A549 treated with CpdA at 1 μM for 4 hours (cell line): ENCODE measurements around the gene POLDIP2. TPM values are rescaled to one million over a fixed set of nuclear protein-coding genes. Genes with fewer than 3 reads are reported as not detected.

Experiments
- total RNA-seq: library from RNA; stranded (reverse); fragments of 200-300 nt; extraction: Qiagen RNA extraction; gene quantifications from 5 replicates; pipeline ENCODE4 v1.2.3, GENCODE V29; 2022; ENCODE audit warnings: low read depth

POLDIP2 gene
- total RNA-seq, result 132 to 168 TPM (median 161 TPM) in 5 replicates

DNA sequence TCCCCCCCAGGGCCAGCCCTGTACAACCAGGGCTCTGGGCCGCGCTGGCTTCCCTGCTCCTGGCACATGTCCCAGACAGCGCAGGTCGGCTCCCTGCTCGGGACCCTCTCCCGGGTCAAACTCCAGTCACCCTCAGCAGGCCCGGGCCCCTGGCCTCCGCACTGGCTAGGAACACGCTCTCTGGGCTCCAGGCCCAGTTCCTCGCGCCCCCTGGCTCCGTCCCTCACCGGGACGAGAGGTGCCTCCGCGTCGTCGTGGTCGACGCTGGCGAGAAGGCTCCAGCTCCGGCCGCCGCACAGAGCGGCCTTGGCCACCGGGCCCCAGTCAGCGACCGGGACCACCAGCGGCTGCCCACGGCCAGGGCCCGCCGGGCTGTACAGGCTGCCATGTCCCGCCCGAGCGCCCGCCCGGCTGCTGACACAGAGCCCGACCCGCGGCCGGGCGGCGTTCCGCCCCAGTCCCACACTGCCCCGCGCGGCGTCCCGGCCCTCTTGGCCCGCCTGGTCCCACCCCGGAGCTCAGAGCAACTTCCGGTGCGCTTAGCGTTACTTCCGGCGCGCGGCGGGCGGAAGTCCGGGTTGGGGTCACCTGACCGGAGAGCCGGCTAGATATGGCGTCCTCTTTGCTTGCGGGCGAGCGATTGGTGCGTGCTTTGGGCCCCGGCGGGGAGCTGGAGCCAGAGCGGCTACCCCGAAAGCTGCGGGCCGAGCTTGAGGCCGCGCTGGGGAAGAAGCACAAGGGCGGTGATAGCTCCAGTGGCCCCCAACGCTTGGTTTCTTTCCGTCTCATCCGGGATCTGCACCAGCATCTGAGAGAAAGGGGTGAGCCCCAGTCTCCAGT is at the start of gene POLDIP2:
POLDIP2 (minus strand) TSS at position 467 of the 840 bp plus-strand sequence; CDS start at position 388, 79 bp downstream.

DNA sequence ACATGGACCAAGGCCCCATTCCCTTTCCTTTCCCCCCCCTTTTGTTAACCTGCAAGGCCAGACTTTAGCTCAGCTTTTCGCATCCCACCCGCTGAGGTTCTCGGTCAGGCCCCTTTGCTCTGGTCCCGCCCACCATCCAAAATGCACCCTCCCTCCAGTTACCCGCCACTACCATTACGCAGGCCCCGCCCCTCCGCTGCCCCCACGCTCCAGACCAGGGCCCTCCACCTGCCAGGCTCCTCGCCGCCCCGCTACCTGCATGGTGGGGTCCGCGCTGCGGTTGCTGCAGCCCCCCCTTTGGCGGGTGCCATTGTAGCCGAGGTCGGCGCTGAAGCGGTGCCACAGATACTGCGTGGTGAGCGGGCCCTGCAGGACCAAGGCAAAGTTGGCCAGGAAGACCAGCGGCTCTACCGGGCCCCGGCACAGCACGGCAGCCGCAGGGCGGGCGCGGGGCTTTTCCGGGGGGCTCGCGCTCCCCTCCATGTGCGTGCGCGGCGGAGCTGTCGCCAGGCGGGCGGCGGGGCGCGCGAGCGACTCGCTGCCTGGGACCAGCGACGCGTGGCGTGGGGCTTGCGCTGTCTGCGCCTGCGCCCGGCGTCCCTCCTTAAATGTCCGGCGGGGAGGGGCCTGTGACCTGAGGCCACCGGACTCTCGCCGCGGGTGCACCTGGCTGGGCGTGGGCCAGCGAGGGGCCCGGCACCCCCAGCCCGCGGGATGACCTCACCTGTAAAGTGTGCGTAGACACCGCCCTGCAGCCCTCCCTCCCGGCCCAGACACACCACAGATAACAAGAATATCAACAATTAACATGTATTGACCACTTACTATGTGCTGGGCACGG is 48.5 kb upstream of the POLDIP2 start, which contains the start of gene SLC46A1:
SLC46A1 (minus strand) TSS at position 581 of the 841 bp plus-strand sequence; CDS start at position 483, 98 bp downstream.

GRCh38 chr17:28371245-28372202 is 14.2 kb upstream of the POLDIP2 start, which contains the start of gene SARM1:
Gene SARM1 (plus strand): TSS chr17:28371694. CDS start chr17:28372033, 339 bp downstream.

GRCh38 chr17:28370035-28370743 is 12.9 kb upstream of the POLDIP2 start, which contains the start of gene VTN:
Gene VTN (minus strand): TSS chr17:28370307. CDS start chr17:28370203, 104 bp downstream.

GRCh38 chr17:28364665-28365363 is 7.5 kb upstream of the POLDIP2 start, which contains the start of gene SEBOX:
Gene SEBOX (minus strand): TSS chr17:28365199. CDS start chr17:28365151, 48 bp downstream.

GRCh38 chr17:28335201-28335958 is 21.9 kb downstream of the POLDIP2 start, which contains the start of the genes IFT20 and TNFAIP1:
Gene IFT20 (minus strand): TSS chr17:28335472. CDS start chr17:28331985, 3,487 bp downstream.
Gene TNFAIP1 (plus strand): TSS chr17:28335761. CDS start chr17:28339522, 3,761 bp downstream.

DNA sequence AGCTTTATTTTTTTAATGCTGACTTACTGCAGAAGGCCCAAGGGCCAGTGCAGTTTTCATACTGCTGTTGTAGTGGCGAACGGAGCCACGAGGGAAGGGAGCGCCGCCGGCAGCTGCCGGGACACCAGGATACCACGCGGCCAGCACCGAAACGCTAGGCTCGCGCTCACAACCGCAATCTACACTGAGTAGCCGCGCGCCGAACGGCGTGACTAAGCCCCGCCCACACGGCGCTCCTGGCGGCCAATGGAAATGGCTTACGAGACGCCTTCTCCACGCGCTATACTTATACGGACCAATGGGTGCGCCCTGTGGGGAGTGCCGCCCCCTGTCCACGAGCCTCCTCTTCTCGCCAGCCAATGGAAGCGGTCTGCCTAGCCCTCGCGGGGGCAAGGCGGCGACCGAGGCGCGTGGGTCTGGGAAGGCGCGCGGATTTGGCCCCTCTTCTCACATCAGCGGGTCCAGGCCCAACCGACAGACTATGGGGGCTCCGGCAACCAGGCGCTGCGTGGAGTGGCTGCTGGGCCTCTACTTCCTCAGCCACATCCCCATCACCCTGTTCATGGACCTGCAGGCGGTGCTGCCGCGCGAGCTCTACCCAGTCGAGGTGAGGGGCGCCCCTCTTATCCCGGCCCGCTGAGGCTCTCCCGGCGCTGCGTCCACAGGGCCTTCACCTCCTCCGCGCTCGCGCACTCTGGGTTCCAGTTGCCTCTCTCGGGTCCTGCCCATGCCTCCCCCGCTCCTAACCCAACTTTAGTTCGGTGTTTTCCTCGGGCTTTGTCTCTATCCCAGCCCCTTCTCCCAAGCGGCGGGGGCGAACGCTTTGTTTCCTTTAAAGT is 38.3 kb downstream of the POLDIP2 start, which contains the start of gene TMEM97:
TMEM97 (plus strand) TSS at position 442 of the 839 bp plus-strand sequence; CDS start at position 482, 40 bp downstream.

Other genes with a start within 250 kb of the POLDIP2 start
- 49.5 to 52.7 TPM (median 50.6 TPM) in 5 replicates for gene TMEM97, start 38.3 kb downstream of the POLDIP2 start, total RNA-seq
- gene IFT20, start 22.1 kb downstream of the POLDIP2 start, total RNA-seq, result 54.4 to 57.2 TPM (median 56.4 TPM) in 5 replicates
- 44.4 to 51.9 TPM (median 50.6 TPM) in 5 replicates for gene TNFAIP1, start 21.8 kb downstream of the POLDIP2 start, total RNA-seq
- not detected in 5 replicates for gene SEBOX, start 7.7 kb upstream of the POLDIP2 start, total RNA-seq
- 17.3 to 26.7 TPM (median 18.8 TPM) in 5 replicates for gene VTN, start 12.8 kb upstream of the POLDIP2 start, total RNA-seq
- gene SARM1, start 14.2 kb upstream of the POLDIP2 start, total RNA-seq, result 4.9 to 6.0 TPM (median 5.3 TPM) in 5 replicates
- gene SLC46A1, start 48.7 kb upstream of the POLDIP2 start, total RNA-seq, result 18.5 to 23.4 TPM (median 21.3 TPM) in 5 replicates
- gene SLC13A2, start 116.1 kb upstream of the POLDIP2 start, total RNA-seq, result 0.06 to 0.21 TPM (median 0.13 TPM) in 4 of 5 replicates, not detected in the other
- gene FOXN1, start 148.8 kb upstream of the POLDIP2 start, total RNA-seq, result 0.02 to 0.20 TPM (median 0.04 TPM) in 3 of 5 replicates, not detected in the others
- 26.8 to 35.3 TPM (median 27.5 TPM) in 5 replicates for gene UNC119, start 195.1 kb upstream of the POLDIP2 start, total RNA-seq
- 53.8 to 66.3 TPM (median 62.8 TPM) in 5 replicates for gene PIGS, start 214.0 kb upstream of the POLDIP2 start, total RNA-seq
- gene ALDOC, start 219.4 kb upstream of the POLDIP2 start, total RNA-seq, result 1.2 to 2.5 TPM (median 1.9 TPM) in 5 replicates
- gene SPAG5, start 241.5 kb upstream of the POLDIP2 start, total RNA-seq, result 77.5 to 86.2 TPM (median 81.5 TPM) in 5 replicates